OCI-LY3 (cell line): ENCODE results near the gene HUNK.

ENCODE experiments used
- EZH2phosphoT487 ChIP-seq: fragments of 200-600 bp; shearing (Covaris generic); IDR thresholded peaks from 2 replicates; pipeline ENCODE4 v1.6.1; 2018; ENCODE audit warnings: antibody characterized with exemption, mixed run types, low read depth
- TF ChIP-seq, protein P1 (sequence below): fragments of 200-600, 300-600 bp; sonication (generic); IDR thresholded peaks from 2 replicates; pipeline ENCODE4 v1.5.1; 2014; ENCODE audit warnings: antibody characterized with exemption, low read length, low read depth

DNA sequence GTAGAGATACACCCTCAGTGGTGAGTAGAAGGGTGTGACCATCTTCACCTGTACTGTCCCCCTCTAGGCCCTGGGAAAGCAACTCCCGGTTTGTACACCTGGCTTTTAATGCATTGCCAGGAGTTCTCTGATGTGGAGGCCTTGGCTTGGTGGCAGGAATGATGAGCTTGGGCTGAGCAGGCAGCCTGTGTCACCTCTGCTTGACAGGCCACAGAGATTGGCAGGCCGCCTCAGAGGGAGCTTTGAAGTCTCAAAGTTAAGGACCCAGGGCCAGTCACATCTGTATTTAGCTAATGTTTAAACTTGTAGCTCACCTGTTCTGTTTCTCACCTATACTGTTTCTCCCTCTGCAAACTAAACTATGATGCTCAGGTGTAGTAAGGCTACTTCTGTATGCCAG, 28.5 kb downstream of the HUNK start:
- TF ChIP-seq, protein P1, sequence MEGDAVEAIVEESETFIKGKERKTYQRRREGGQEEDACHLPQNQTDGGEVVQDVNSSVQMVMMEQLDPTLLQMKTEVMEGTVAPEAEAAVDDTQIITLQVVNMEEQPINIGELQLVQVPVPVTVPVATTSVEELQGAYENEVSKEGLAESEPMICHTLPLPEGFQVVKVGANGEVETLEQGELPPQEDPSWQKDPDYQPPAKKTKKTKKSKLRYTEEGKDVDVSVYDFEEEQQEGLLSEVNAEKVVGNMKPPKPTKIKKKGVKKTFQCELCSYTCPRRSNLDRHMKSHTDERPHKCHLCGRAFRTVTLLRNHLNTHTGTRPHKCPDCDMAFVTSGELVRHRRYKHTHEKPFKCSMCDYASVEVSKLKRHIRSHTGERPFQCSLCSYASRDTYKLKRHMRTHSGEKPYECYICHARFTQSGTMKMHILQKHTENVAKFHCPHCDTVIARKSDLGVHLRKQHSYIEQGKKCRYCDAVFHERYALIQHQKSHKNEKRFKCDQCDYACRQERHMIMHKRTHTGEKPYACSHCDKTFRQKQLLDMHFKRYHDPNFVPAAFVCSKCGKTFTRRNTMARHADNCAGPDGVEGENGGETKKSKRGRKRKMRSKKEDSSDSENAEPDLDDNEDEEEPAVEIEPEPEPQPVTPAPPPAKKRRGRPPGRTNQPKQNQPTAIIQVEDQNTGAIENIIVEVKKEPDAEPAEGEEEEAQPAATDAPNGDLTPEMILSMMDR, result no peak
- TF ChIP-seq EZH2phosphoT487, result no peak
